ENCODE measurements around the gene EPB41. TPM values are rescaled to one million over a fixed set of nuclear protein-coding genes. Genes with fewer than 3 reads are reported as not detected.

The EPB41 gene
- total RNA-seq, 1 donor from 2014 or later, result 9.7 TPM

GRCh38 chr1:29004798-29005197 is 90.4 kb downstream of the EPB41 start:
- no peak for DNase-seq (ENCODE audit: extremely low spot score, unreplicated experiment)
- Mint-ChIP-seq H3K4me3 (ENCODE audit: unreplicated experiment) (no peak overlapping the region), H3K9me3 (ENCODE audit: unreplicated experiment) (no peaks in the 10 kb centered on the region), H3K4me1 (ENCODE audit: unreplicated experiment) (no peaks in the 10 kb centered on the region), H3K36me3 (ENCODE audit: unreplicated experiment) (no peaks in the 10 kb centered on the region), H3K27me3 (ENCODE audit: unreplicated experiment) (no peaks in the 10 kb centered on the region), H3K27ac (ENCODE audit: unreplicated experiment) (no peak overlapping the region)
- TF ChIP-seq CTCF (IDR thresholded peaks at IDR 0.05), result no peak

GRCh38 chr1:29011775-29012174 is 97.4 kb downstream of the EPB41 start:
- Mint-ChIP-seq H3K4me1 (ENCODE audit: unreplicated experiment) (no peaks in the 10 kb centered on the region), H3K36me3 (ENCODE audit: unreplicated experiment) (no peaks in the 10 kb centered on the region), H3K9me3 (ENCODE audit: unreplicated experiment) (no peaks in the 10 kb centered on the region), H3K4me3 (ENCODE audit: unreplicated experiment) (no peak overlapping the region), H3K27ac (ENCODE audit: unreplicated experiment) (no peak overlapping the region), H3K27me3 (ENCODE audit: unreplicated experiment) (no peaks in the 10 kb centered on the region)
- DNase-seq (ENCODE audit: extremely low spot score, unreplicated experiment), result no peak
- no peak for TF ChIP-seq CTCF (IDR thresholded peaks at IDR 0.05)

GRCh38 chr1:29017235-29017634 is 102.9 kb downstream of the EPB41 start:
- no peak for TF ChIP-seq CTCF (IDR thresholded peaks at IDR 0.05)
- H3K36me3 Mint-ChIP-seq (ENCODE audit: unreplicated experiment), result no peaks in the 10 kb centered on the region
- H3K4me3 Mint-ChIP-seq (ENCODE audit: unreplicated experiment), result no peak overlapping the region
- H3K4me1 Mint-ChIP-seq (ENCODE audit: unreplicated experiment), result no peaks in the 10 kb centered on the region
- no peaks in the 10 kb centered on the region for H3K9me3 Mint-ChIP-seq (ENCODE audit: unreplicated experiment)
- no peak for DNase-seq (ENCODE audit: extremely low spot score, unreplicated experiment)
- no peaks in the 10 kb centered on the region for H3K27me3 Mint-ChIP-seq (ENCODE audit: unreplicated experiment)
- H3K27ac Mint-ChIP-seq (ENCODE audit: unreplicated experiment), result no peak overlapping the region

- Mint-ChIP-seq H3K4me1 (ENCODE audit: unreplicated experiment) (no peaks in the 10 kb centered on the region), H3K27me3 (ENCODE audit: unreplicated experiment) (no peaks in the 10 kb centered on the region), H3K36me3 (ENCODE audit: unreplicated experiment) (no peaks in the 10 kb centered on the region), H3K4me3 (ENCODE audit: unreplicated experiment) (no peak overlapping the region), H3K9me3 (ENCODE audit: unreplicated experiment) (no peaks in the 10 kb centered on the region), H3K27ac (ENCODE audit: unreplicated experiment) (no peak overlapping the region)
- TF ChIP-seq CTCF (IDR thresholded peaks at IDR 0.05), result no peak
- no peak for DNase-seq (ENCODE audit: extremely low spot score, unreplicated experiment)
Observed at GRCh38 chr1:29017975-29018712, 103.8 kb downstream of the EPB41 start.

- Mint-ChIP-seq H3K4me3 (ENCODE audit: unreplicated experiment) (no peak overlapping the region), H3K27me3 (ENCODE audit: unreplicated experiment) (no peaks in the 10 kb centered on the region), H3K27ac (ENCODE audit: unreplicated experiment) (no peak overlapping the region), H3K36me3 (ENCODE audit: unreplicated experiment) (no peaks in the 10 kb centered on the region), H3K9me3 (ENCODE audit: unreplicated experiment) (no peaks in the 10 kb centered on the region), H3K4me1 (ENCODE audit: unreplicated experiment) (no peaks in the 10 kb centered on the region)
- no peak for DNase-seq (ENCODE audit: extremely low spot score, unreplicated experiment)
- no peak for TF ChIP-seq CTCF (IDR thresholded peaks at IDR 0.05)
Observed at GRCh38 chr1:29022620-29023019, 108.3 kb downstream of the EPB41 start.

All from osteocyte (in vitro differentiated cells).